GM18526 (cell line): ENCODE results near the gene CMC1.

Experiments used
- POLR2A ChIP-seq: IDR thresholded peaks from 3 replicates; pipeline ENCODE4 v1.6.1; 2011; ENCODE audit not compliant: insufficient read length; ENCODE audit errors: extremely low read depth

CMC1 gene

GRCh38 chr3:28239108-28239507 lies 2.3 kb upstream of the CMC1 start:
- TF ChIP-seq POLR2A = no peak

DNA sequence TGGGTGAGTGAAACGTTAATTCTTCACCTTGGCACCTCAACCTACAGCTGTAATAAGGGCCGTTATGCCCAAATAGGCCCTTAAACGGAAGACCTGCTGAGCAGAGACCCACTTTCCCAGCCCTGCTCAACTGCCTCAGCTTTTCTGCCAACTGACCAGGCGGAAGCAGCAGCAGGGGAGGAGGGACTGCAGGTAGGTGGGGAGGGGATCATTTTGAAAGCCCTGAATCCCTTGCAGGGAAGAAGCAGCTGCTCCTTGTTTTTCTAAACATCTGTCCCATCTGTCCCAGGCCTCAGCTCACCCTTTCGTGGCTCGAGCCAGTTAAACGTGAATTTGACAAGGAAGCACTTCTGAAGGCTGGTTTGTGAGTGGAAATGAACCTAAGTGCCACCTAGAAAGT lies 978 bp upstream of the CMC1 start:
- TF ChIP-seq POLR2A = no peak

DNA sequence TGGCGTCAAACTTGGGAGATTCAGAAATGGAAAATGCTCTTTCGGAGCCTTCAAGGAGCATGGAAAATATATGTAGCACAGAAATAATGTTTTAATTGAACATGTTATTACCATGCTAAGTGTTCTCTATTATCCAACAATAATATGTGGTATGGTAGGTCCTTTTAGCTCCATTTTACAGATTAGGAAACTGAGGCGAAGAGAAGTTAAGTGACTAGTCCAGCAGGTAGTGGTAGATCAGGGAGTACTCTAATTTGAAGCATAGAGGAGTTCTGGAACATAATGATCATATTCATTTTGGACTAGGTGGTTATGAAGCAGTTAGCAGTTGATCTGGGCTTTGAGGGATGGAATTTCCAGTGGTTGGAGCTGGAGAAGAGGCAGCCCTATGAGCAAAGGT lies 1.1 kb downstream of the CMC1 start:
- no peak for TF ChIP-seq POLR2A

DNA sequence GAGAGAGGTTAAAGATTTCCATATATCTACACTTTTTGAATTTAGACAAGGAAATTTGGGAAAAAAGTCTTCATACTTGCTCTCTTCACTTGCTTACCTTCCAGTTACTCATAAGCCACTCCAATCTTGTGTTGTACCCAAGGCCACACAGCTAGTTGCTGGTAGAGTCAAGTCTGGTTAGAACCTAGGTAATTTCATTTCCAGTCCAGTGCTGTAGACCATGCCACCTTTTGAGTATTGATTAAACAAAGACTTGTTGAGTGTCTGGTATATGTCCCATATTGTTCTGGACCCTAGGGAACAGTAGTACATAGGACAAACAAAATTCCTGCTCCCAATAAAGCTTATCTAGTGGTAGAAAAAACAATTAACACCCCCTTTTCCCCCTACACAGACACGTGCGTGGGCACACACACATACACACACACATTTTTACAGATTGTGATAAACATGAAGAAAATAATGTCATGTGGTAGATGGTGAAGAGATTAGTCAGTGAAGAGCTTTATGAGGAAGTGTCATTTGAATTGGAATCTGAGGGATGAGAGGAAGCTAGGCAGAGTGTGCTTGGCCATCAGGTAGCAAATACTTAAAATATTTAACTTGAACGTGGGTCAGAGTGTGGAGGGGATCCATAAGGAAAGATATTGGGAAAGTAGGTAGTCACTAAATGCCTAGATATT lies 2.1 kb downstream of the CMC1 start:
- TF ChIP-seq POLR2A = no peak

GRCh38 chr3:28244491-28244890 lies 3.1 kb downstream of the CMC1 start:
- TF ChIP-seq POLR2A = no peak

GRCh38 chr3:28247286-28247685 lies 5.9 kb downstream of the CMC1 start:
- no peak for TF ChIP-seq POLR2A

DNA sequence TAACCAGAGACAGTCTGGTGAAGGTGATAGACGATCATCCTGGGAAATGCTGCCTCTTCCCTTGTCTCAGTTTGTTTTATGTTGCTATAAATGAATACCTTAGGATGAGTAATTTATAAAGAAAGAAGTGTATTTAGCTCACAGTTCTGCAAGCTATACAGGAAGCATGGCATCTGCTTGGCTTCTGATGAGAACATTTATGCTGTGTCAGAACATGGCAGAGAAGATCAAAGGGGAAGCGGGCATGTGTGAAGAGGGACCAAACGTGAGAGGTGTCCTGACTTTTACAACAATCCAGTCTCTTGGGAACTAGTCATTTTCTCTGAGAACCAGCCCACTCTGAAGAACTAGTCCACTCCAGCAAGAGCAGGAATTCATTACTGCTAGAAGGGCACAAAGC lies 9.6 kb downstream of the CMC1 start:
- TF ChIP-seq POLR2A = no peak

DNA sequence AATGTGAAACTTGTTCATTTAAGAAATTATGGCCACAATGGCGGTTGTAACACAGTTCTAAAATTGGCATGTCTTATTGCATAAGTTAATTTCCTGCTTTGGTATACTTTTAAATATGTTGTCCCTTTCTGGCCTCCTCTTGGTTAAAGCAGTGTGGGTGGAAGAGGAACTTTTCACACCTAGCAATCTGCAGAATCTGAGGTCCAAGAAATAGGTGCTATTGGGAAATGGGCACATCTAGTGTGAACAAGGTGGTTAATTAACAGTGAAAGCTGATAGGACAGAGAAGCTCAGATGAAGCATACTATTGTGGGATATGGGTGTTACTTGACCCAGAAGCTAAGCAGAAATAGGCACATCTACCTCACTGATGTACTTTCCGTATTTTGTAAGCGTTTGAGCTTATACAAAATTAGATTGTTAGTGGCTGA lies 10.6 kb downstream of the CMC1 start:
- no peak for TF ChIP-seq POLR2A

- no peak for TF ChIP-seq POLR2A
These were observed 11.8 kb downstream of the CMC1 start for GRCh38 chr3:28253040-28253715.

GRCh38 chr3:28262001-28262400 lies 20.6 kb downstream of the CMC1 start:
- no peak for TF ChIP-seq POLR2A

GRCh38 chr3:28265641-28266040 lies 24.2 kb downstream of the CMC1 start:
- TF ChIP-seq POLR2A = no peak

GRCh38 chr3:28267984-28268849 lies 26.8 kb downstream of the CMC1 start:
- TF ChIP-seq POLR2A = no peak

DNA sequence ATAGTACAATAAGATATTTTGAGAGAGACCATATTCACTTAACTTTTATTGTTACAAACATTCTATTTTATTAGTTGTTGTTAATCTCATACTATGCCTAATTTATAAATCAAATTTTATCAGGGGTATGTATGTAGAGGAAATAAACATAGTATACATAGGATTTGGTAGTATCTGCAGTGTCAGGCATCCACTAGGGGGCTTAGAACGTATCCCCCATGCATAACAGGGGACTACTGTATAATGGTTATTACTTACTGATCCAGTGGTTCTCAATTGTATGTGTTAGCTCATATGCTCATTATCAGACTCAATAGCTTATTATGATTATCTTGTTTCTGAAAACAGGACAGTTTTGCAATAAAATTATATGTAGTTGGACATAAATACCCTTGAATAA lies 27.6 kb downstream of the CMC1 start:
- TF ChIP-seq POLR2A = no peak

- TF ChIP-seq POLR2A = no peak
These were observed 32.4 kb downstream of the CMC1 start for GRCh38 chr3:28273837-28274236.

GRCh38 chr3:28278918-28279317 lies 37.5 kb downstream of the CMC1 start:
- no peak for TF ChIP-seq POLR2A

GRCh38 chr3:28279770-28280169 lies 38.4 kb downstream of the CMC1 start:
- no peak for TF ChIP-seq POLR2A

DNA sequence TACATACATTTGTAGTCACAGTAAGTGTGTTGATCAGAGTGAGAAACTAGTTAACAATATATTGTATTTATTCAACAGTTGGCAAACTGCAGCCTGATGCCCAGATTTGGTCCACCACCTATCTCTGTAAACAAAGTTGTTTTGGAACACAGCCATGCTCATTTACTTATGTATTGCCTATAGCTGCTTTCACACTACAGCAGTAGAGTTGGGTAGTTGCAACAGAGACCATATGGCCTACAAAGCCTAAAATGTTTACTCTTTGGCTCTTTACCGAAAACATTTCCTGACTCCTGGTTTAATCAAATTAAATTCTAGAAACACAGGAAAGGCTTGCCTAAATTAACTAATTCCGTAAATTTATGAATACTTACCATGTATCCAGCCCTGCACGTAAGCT lies 39.4 kb downstream of the CMC1 start:
- no peak for TF ChIP-seq POLR2A

GRCh38 chr3:28286595-28286994 lies 45.2 kb downstream of the CMC1 start:
- TF ChIP-seq POLR2A = no peak
